ENCODE data around the gene TARS2.

- TF ChIP-seq RNF2 (conservative IDR thresholded peaks at IDR 0.05; ENCODE audit: low read depth) (peak; percentile 56; the same call in 1 of the 2 replicates), NCOA2 (CRISPR knock-in tag; IDR thresholded peaks at IDR 0.05) (no peak), POLR2A (IDR thresholded peaks at IDR 0.05; ENCODE audit: insufficient read depth in 1 of 2, low read depth in 2 of 2, low read length in 2 of 2) (peak in 1 of 2 experiments; percentile 45; a peak in 1 of 4 replicates), ZNF431 (CRISPR knock-in tag; IDR thresholded peaks at IDR 0.05; ENCODE audit: borderline replicate concordance, low read depth) (no peak), HDAC2 (CRISPR knock-in tag; IDR thresholded peaks at IDR 0.05) (no peak), ESRRA (CRISPR knock-in tag; IDR thresholded peaks at IDR 0.05; ENCODE audit: low read depth) (no peak), FOXK1 (CRISPR knock-in tag; IDR thresholded peaks at IDR 0.05; ENCODE audit: borderline replicate concordance, low read depth) (no peak), ZFP62 (CRISPR knock-in tag; IDR thresholded peaks at IDR 0.05) (no peak), FOXJ3 (CRISPR knock-in tag; IDR thresholded peaks at IDR 0.05; ENCODE audit: borderline replicate concordance) (no peak), SALL2 (CRISPR knock-in tag; IDR thresholded peaks at IDR 0.05) (no peak)
- TF ChIP-seq, protein P1, sequence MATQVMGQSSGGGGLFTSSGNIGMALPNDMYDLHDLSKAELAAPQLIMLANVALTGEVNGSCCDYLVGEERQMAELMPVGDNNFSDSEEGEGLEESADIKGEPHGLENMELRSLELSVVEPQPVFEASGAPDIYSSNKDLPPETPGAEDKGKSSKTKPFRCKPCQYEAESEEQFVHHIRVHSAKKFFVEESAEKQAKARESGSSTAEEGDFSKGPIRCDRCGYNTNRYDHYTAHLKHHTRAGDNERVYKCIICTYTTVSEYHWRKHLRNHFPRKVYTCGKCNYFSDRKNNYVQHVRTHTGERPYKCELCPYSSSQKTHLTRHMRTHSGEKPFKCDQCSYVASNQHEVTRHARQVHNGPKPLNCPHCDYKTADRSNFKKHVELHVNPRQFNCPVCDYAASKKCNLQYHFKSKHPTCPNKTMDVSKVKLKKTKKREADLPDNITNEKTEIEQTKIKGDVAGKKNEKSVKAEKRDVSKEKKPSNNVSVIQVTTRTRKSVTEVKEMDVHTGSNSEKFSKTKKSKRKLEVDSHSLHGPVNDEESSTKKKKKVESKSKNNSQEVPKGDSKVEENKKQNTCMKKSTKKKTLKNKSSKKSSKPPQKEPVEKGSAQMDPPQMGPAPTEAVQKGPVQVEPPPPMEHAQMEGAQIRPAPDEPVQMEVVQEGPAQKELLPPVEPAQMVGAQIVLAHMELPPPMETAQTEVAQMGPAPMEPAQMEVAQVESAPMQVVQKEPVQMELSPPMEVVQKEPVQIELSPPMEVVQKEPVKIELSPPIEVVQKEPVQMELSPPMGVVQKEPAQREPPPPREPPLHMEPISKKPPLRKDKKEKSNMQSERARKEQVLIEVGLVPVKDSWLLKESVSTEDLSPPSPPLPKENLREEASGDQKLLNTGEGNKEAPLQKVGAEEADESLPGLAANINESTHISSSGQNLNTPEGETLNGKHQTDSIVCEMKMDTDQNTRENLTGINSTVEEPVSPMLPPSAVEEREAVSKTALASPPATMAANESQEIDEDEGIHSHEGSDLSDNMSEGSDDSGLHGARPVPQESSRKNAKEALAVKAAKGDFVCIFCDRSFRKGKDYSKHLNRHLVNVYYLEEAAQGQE (IDR thresholded peaks at IDR 0.05; ENCODE audit: borderline replicate concordance in 1 of 2, low read depth in 1 of 2, low read length in 2 of 2) = peak in 1 of 2 experiments; percentile 23; a peak in 1 of 4 replicates
Observed at GRCh38 chr1:150548632-150549495, 61.6 kb downstream of the TARS2 start, which contains the start of gene ADAMTSL4.
